Nephron (organoid): ENCODE results near the gene GAGE13.
"Not testable (repeated sequence)": the region's sequence is repeated elsewhere in the genome, so short reads cannot be mapped to it uniquely, and the experiment has no call there.

Experiments
- H3K27ac Mint-ChIP-seq, 3 experiments: 2 replicates each; pipeline ENCODE4 v1.8.0; 2020; ENCODE audit warnings: mixed read lengths in 3 of 3, mild to moderate bottlenecking in 2 of 3, moderate library complexity in 1 of 3
- H3K27me3 Mint-ChIP-seq: 2 replicates; pipeline ENCODE4 v1.8.0; 2021; ENCODE audit warnings: low read depth, mild to moderate bottlenecking, moderate library complexity, mixed read lengths
- H3K36me3 Mint-ChIP-seq: 2 replicates; pipeline ENCODE4 v1.8.0; 2020; ENCODE audit warnings: low read depth, mixed read lengths
- H3K4me1 Mint-ChIP-seq: 2 replicates; pipeline ENCODE4 v1.8.0; 2020; ENCODE audit warnings: mixed read lengths
- H3K4me3 Mint-ChIP-seq, 3 experiments: 2 replicates each; pipeline ENCODE4 v1.8.0; 2020; ENCODE audit warnings: mild to moderate bottlenecking in 3 of 3, mixed read lengths in 3 of 3, moderate library complexity in 2 of 3
- H3K9me3 Mint-ChIP-seq: 2 replicates; pipeline ENCODE4 v1.8.0; 2020; ENCODE audit warnings: mixed read lengths
- TF ChIP-seq, protein P1 (sequence below), 3 experiments: fragments of 200-600 bp; sonication (generic); IDR thresholded peaks; one replicate each; pipeline ENCODE4 v1.5.0; 2021; ENCODE audit warnings: antibody characterized with exemption in 3 of 3; ENCODE audit not compliant: unreplicated experiment in 3 of 3

Gene GAGE13, protein sequence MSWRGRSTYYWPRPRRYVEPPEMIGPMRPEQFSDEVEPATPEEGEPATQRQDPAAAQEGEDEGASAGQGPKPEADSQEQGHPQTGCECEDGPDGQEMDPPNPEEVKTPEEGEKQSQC

DNA sequence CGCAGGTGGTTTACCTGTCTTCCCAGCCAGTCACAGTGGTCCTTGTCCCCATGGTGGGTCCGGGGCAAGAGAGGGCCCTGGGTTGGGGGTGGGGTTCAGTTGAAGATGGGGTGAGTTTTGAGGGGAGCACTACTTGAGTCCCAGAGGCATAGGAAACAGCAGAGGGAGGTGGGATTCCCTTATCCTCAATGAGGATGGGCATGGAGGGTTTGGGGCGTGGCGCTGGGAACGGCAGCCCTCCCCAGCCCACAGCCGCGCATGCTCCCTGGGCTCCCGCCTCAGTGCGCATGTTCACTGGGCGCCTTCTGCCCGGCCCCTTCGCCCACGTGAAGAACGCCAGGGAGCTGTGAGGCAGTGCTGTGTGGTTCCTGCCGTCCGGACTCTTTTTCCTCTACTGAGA lies at the start of gene GAGE13:
Gene GAGE13, plus strand, starts transcription at position 301 of the 400 bp plus-strand sequence. CDS start 1,156 bp downstream, outside the sequence.
- not testable (repeated sequence) for H3K4me1 Mint-ChIP-seq, H3K27me3 Mint-ChIP-seq, H3K4me3 Mint-ChIP-seq, H3K36me3 Mint-ChIP-seq, H3K9me3 Mint-ChIP-seq, H3K27ac Mint-ChIP-seq

DNA sequence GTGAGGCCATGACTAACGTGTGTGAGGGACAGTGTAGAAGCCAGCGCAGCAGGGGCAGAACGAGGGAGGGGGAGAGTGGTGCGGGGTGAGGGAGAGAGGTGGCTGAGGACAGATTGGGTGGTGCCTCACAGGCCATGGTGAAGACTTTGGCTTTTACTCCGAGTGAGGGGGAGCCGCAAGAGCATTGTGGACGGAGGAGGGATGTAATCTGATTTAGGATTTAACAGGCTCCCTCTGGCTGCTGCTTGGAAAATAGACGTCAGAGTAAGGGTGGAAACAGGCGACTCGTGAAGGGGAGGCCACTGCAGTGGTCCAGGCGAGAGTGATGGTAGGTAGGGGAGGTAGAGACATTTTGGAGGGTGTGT lies 48.8 kb upstream of the GAGE13 start:
- Mint-ChIP-seq H3K36me3 (peaks cover 4% of the 10 kb centered on the region), H3K27me3 (no peaks in the 10 kb centered on the region), H3K4me3 (no peak overlapping the region), H3K9me3 (peaks cover 12% of the 10 kb centered on the region), H3K27ac (peak overlapping the region in 2 of 3 experiments; percentile 61 to 78), H3K4me1 (peaks cover 16% of the 10 kb centered on the region)
- TF ChIP-seq, protein P1, sequence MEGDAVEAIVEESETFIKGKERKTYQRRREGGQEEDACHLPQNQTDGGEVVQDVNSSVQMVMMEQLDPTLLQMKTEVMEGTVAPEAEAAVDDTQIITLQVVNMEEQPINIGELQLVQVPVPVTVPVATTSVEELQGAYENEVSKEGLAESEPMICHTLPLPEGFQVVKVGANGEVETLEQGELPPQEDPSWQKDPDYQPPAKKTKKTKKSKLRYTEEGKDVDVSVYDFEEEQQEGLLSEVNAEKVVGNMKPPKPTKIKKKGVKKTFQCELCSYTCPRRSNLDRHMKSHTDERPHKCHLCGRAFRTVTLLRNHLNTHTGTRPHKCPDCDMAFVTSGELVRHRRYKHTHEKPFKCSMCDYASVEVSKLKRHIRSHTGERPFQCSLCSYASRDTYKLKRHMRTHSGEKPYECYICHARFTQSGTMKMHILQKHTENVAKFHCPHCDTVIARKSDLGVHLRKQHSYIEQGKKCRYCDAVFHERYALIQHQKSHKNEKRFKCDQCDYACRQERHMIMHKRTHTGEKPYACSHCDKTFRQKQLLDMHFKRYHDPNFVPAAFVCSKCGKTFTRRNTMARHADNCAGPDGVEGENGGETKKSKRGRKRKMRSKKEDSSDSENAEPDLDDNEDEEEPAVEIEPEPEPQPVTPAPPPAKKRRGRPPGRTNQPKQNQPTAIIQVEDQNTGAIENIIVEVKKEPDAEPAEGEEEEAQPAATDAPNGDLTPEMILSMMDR (IDR thresholded peaks at IDR 0.05; ENCODE audit: unreplicated experiment in 3 of 3) = peak in 1 of 3 experiments; percentile 27

DNA sequence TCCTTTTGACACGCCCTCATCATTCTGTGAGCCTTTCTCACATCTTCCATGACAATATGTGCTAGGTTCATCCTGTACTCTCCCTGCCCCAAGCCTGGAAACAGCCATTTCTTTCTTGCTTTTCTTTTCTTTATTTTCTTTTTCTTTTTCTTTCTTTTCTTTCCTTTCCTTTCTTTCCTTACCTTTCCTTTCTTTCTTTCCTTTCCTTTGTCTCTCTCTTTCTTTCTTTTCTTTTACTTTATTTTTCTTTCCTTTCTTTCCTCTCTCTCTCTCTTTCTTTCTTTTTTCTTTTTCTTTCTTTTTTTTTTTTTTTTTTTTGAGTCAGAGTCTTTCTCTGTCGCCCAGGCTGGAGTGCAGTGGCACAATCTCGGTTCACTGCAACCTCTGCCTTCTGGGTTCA lies 47.2 kb upstream of the GAGE13 start:
- peaks cover 4% of the 10 kb centered on the region for H3K36me3 Mint-ChIP-seq
- peaks cover 10% of the 10 kb centered on the region for H3K4me1 Mint-ChIP-seq
- H3K4me3 Mint-ChIP-seq = no peak overlapping the region
- TF ChIP-seq, protein P1 (IDR thresholded peaks at IDR 0.05; ENCODE audit: unreplicated experiment in 3 of 3) = no peak
- peaks cover 9% of the 10 kb centered on the region for H3K9me3 Mint-ChIP-seq
- no peak overlapping the region for H3K27ac Mint-ChIP-seq
- no peaks in the 10 kb centered on the region for H3K27me3 Mint-ChIP-seq

DNA sequence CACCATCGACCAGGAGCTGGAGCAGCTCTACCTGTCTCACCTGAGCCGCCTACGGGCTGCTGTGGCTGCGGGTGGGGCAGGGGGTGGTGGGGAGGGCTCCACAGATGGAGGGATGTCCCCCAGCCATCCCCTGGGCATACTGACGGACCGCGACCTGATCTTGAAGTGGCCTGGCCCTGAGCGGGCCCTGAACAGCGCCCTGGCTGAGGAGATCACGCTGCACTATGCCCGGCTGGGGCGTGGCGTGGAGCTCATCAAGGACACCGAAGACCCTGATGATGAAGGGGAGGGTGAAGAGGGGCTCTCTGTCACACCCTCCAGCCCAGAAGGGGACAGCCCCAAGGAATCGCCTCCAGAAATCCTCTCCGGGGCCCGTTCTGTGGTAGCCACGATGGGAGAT lies 45.2 kb upstream of the GAGE13 start:
- H3K9me3 Mint-ChIP-seq = peaks cover 9% of the 10 kb centered on the region
- H3K4me1 Mint-ChIP-seq = peaks cover 10% of the 10 kb centered on the region
- H3K27me3 Mint-ChIP-seq = no peaks in the 10 kb centered on the region
- no peak overlapping the region for H3K4me3 Mint-ChIP-seq
- TF ChIP-seq, protein P1 (IDR thresholded peaks at IDR 0.05; ENCODE audit: unreplicated experiment in 3 of 3) = no peak
- H3K36me3 Mint-ChIP-seq = peaks cover 4% of the 10 kb centered on the region
- no peak overlapping the region for H3K27ac Mint-ChIP-seq

DNA sequence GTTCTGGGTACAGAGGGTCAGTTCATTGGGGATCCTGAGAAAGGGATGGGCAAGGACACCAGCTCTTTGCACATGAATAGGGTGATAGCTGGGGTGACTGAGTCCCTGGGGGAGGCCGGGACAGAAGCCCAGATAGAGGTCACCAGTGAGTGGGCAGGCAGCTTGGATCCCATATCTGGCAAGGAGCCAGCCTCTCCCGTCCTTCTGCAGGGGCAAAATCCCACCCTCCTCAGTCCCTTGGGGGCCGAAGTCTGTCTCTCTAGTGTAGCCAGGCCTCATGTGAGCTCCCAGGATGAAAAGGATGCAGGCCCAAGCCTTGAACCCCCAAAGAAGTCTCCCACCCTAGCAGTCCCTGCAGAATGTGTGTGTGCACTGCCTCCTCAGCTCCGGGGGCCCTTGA lies 44.8 kb upstream of the GAGE13 start:
- TF ChIP-seq, protein P1 (IDR thresholded peaks at IDR 0.05; ENCODE audit: unreplicated experiment in 3 of 3) = no peak
- H3K27ac Mint-ChIP-seq = no peak overlapping the region
- peaks cover 8% of the 10 kb centered on the region for H3K9me3 Mint-ChIP-seq
- no peak overlapping the region for H3K4me3 Mint-ChIP-seq
- H3K36me3 Mint-ChIP-seq = peaks cover 4% of the 10 kb centered on the region
- H3K4me1 Mint-ChIP-seq = peaks cover 10% of the 10 kb centered on the region
- no peaks in the 10 kb centered on the region for H3K27me3 Mint-ChIP-seq

DNA sequence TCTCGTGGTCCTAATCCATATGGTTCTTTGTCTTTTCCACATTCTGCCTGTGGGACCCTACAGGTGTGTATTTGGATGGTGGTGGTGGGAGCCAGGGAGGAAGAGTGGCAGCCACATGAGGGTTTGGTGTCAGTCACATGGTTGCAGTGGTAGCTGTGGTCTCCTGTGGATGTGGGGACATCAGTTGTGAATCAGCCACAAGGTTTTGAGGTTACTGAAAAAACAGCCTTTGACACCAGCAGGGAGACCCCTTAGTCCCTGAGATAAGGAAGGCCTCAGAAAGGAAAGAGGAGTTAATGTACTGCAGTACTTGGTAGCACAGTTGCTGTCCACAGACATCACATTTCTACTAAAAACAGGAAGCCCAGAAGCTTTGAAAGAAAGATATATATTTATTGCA lies 43.7 kb upstream of the GAGE13 start:
- TF ChIP-seq, protein P1 (IDR thresholded peaks at IDR 0.05; ENCODE audit: unreplicated experiment in 3 of 3) = no peak
- no peaks in the 10 kb centered on the region for H3K27me3 Mint-ChIP-seq
- no peak overlapping the region for H3K27ac Mint-ChIP-seq
- peaks cover 3% of the 10 kb centered on the region for H3K4me1 Mint-ChIP-seq
- peaks cover 3% of the 10 kb centered on the region for H3K36me3 Mint-ChIP-seq
- no peak overlapping the region for H3K4me3 Mint-ChIP-seq
- H3K9me3 Mint-ChIP-seq = peaks cover 5% of the 10 kb centered on the region
